BLaER1 (cell line): Measurements from ENCODE around the gene EXOSC5.
A peak's percentile ranks its signal among the peaks of the same experiment; 100 is the strongest.
"Not testable (repeated sequence)": the region's sequence is repeated elsewhere in the genome, so short reads cannot be mapped to it uniquely, and the experiment has no call there.

ENCODE experiments used
- H3K27ac ChIP-seq: shearing (Covaris generic); formaldehyde crosslinking; 2 replicates; pipeline ENCODE4 v1.8.1; 2022
- H3K27me3 ChIP-seq: shearing (Covaris generic); formaldehyde crosslinking; 2 replicates; pipeline ENCODE4 v1.8.1; 2022
- H3K36me3 ChIP-seq: shearing (Covaris generic); formaldehyde crosslinking; 2 replicates; pipeline ENCODE4 v1.8.1; 2022
- H3K4me1 ChIP-seq: shearing (Covaris generic); formaldehyde crosslinking; 2 replicates; pipeline ENCODE4 v1.8.1; 2022
- H3K4me2 ChIP-seq: shearing (Covaris generic); formaldehyde crosslinking; 2 replicates; pipeline ENCODE4 v1.8.1; 2022
- H3K4me3 ChIP-seq: shearing (Covaris generic); formaldehyde crosslinking; 2 replicates; pipeline ENCODE4 v1.8.1; 2022
- H3K9ac ChIP-seq: shearing (Covaris generic); formaldehyde crosslinking; 2 replicates; pipeline ENCODE4 v1.8.1; 2022
- H3K9me3 ChIP-seq: shearing (Covaris generic); formaldehyde crosslinking; 2 replicates; pipeline ENCODE4 v1.8.1; 2022
- H4K20me1 ChIP-seq: shearing (Covaris generic); formaldehyde crosslinking; 2 replicates; pipeline ENCODE4 v1.8.1; 2022
- Cebpa-rat ChIP-seq: shearing (Covaris generic); IDR thresholded peaks from 2 replicates; pipeline ENCODE4 v1.8.1; 2022

EXOSC5 gene

GRCh38 chr19:41395355-41395754, 1.8 kb downstream of the EXOSC5 start:
- H3K4me2 ChIP-seq, result peak overlapping the region; percentile 88
- H3K27ac ChIP-seq, result no peak overlapping the region; the same call in 1 of the 2 replicates
- peak overlapping the region; percentile 93; the same call in 1 of the 2 replicates for H3K4me3 ChIP-seq
- H3K9me3 ChIP-seq, result no peaks in the 10 kb centered on the region
- TF ChIP-seq Cebpa-rat, result no peak
- peaks cover 44% of the 10 kb centered on the region for H3K4me1 ChIP-seq
- peaks cover 38% of the 10 kb centered on the region; the same call in 1 of the 2 replicates for H4K20me1 ChIP-seq
- H3K9ac ChIP-seq, result peak overlapping the region; percentile 97
- peaks cover 42% of the 10 kb centered on the region for H3K36me3 ChIP-seq
- H3K27me3 ChIP-seq, result no peaks in the 10 kb centered on the region

GRCh38 chr19:41392775-41393174, 4.4 kb downstream of the EXOSC5 start:
- H4K20me1 ChIP-seq, result peaks cover 48% of the 10 kb centered on the region; the same call in 1 of the 2 replicates
- H3K4me1 ChIP-seq, result peaks cover 25% of the 10 kb centered on the region
- no peak overlapping the region for H3K9ac ChIP-seq
- no peak overlapping the region for H3K27ac ChIP-seq
- H3K9me3 ChIP-seq, result no peaks in the 10 kb centered on the region
- H3K4me2 ChIP-seq, result no peak overlapping the region
- peaks cover 68% of the 10 kb centered on the region for H3K36me3 ChIP-seq
- H3K27me3 ChIP-seq, result no peaks in the 10 kb centered on the region
- no peak overlapping the region for H3K4me3 ChIP-seq
- TF ChIP-seq Cebpa-rat, result no peak

- H4K20me1 ChIP-seq, result peaks cover 48% of the 10 kb centered on the region; the same call in 1 of the 2 replicates
- no peak overlapping the region for H3K4me3 ChIP-seq
- H3K27ac ChIP-seq, result no peak overlapping the region
- H3K4me2 ChIP-seq, result no peak overlapping the region
- no peaks in the 10 kb centered on the region for H3K27me3 ChIP-seq
- no peaks in the 10 kb centered on the region for H3K9me3 ChIP-seq
- no peak overlapping the region for H3K9ac ChIP-seq
- peaks cover 79% of the 10 kb centered on the region for H3K36me3 ChIP-seq
- H3K4me1 ChIP-seq, result peaks cover 25% of the 10 kb centered on the region
- TF ChIP-seq Cebpa-rat, result no peak
Observed at GRCh38 chr19:41391618-41392017, 5.5 kb downstream of the EXOSC5 start.

- Histone ChIP-seq H3K4me1 (peaks cover 12% of the 10 kb centered on the region), H3K4me2 (no peak overlapping the region), H3K36me3 (peaks cover 98% of the 10 kb centered on the region), H3K9me3 (no peaks in the 10 kb centered on the region), H3K27me3 (no peaks in the 10 kb centered on the region), H3K27ac (no peak overlapping the region), H3K4me3 (no peak overlapping the region), H4K20me1 (peaks cover 13% of the 10 kb centered on the region), H3K9ac (no peak overlapping the region)
- no peak for TF ChIP-seq Cebpa-rat
Observed at GRCh38 chr19:41386442-41386841, 10.7 kb downstream of the EXOSC5 start.

GRCh38 chr19:41384351-41384750, 12.8 kb downstream of the EXOSC5 start:
- peak overlapping the region; percentile 11; the same call in 1 of the 2 replicates for H3K4me2 ChIP-seq

GRCh38 chr19:41381536-41381935, 15.6 kb downstream of the EXOSC5 start:
- H3K4me2 ChIP-seq, H4K20me1 ChIP-seq, H3K27ac ChIP-seq, H3K27me3 ChIP-seq, H3K9ac ChIP-seq, H3K9me3 ChIP-seq, H3K4me3 ChIP-seq: not testable (repeated sequence)
- peaks cover 62% of the 10 kb centered on the region for H3K36me3 ChIP-seq
- peaks cover 29% of the 10 kb centered on the region for H3K4me1 ChIP-seq

More at GRCh38 chr19:41384351-41384750, 12.8 kb downstream of the EXOSC5 start:
- H3K9ac ChIP-seq, result no peak overlapping the region
- H3K4me1 ChIP-seq, result peaks cover 12% of the 10 kb centered on the region
- H3K36me3 ChIP-seq, result peaks cover 90% of the 10 kb centered on the region
- H3K4me3 ChIP-seq, result no peak overlapping the region
- TF ChIP-seq Cebpa-rat, result no peak
- H4K20me1 ChIP-seq, result peaks cover 9% of the 10 kb centered on the region; the same call in 1 of the 2 replicates
- H3K27ac ChIP-seq, result no peak overlapping the region
- no peaks in the 10 kb centered on the region for H3K9me3 ChIP-seq
- no peaks in the 10 kb centered on the region for H3K27me3 ChIP-seq

- Histone ChIP-seq H3K9ac (no peak overlapping the region; the same call in 1 of the 2 replicates), H3K4me2 (peak overlapping the region; percentile 67), H3K27ac (peak overlapping the region; percentile 70; the same call in 1 of the 2 replicates), H3K4me1 (peaks cover 25% of the 10 kb centered on the region), H3K36me3 (peaks cover 37% of the 10 kb centered on the region), H3K9me3 (no peaks in the 10 kb centered on the region), H4K20me1 (no peaks in the 10 kb centered on the region; the same call in 1 of the 2 replicates), H3K4me3 (no peak overlapping the region), H3K27me3 (no peaks in the 10 kb centered on the region; the same call in 1 of the 2 replicates)
- no peak for TF ChIP-seq Cebpa-rat
Observed at GRCh38 chr19:41377977-41378709, 19.0 kb downstream of the EXOSC5 start.

GRCh38 chr19:41376998-41377365, 20.2 kb downstream of the EXOSC5 start:
- peak overlapping the region; percentile 63 for H3K4me2 ChIP-seq
- peaks cover 26% of the 10 kb centered on the region; the same call in 1 of the 2 replicates for H3K36me3 ChIP-seq
- no peaks in the 10 kb centered on the region for H3K9me3 ChIP-seq

GRCh38 chr19:41376241-41376997, 20.7 kb downstream of the EXOSC5 start, which contains the start of gene TMEM91:
TMEM91 (plus strand) TSS chr19:41376533; CDS start chr19:41378310, 1,777 bp downstream.
- Histone ChIP-seq H3K9ac (peak within 1 kb of the TSS; percentile 50), H3K27ac (no peak within 1 kb of the TSS)

More at GRCh38 chr19:41376998-41377365, 20.2 kb downstream of the EXOSC5 start:
- Histone ChIP-seq H4K20me1 (no peaks in the 10 kb centered on the region; the same call in 1 of the 2 replicates), H3K4me3 (peak overlapping the region; percentile 61; the same call in 1 of the 2 replicates), H3K27ac (no peak overlapping the region), H3K9ac (no peak overlapping the region), H3K4me1 (peaks cover 31% of the 10 kb centered on the region), H3K27me3 (no peaks in the 10 kb centered on the region; the same call in 1 of the 2 replicates)
- no peak for TF ChIP-seq Cebpa-rat

More at GRCh38 chr19:41376241-41376997, 20.7 kb downstream of the EXOSC5 start, which contains the start of gene TMEM91:
- Histone ChIP-seq H4K20me1 (no peaks in the 10 kb centered on the region; the same call in 1 of the 2 replicates), H3K4me2 (peak within 1 kb of the TSS; percentile 63), H3K27me3 (no peaks in the 10 kb centered on the region; the same call in 1 of the 2 replicates), H3K9me3 (no peaks in the 10 kb centered on the region), H3K4me3 (peak within 1 kb of the TSS; percentile 61), H3K4me1 (peaks cover 32% of the 10 kb centered on the region), H3K36me3 (peaks cover 24% of the 10 kb centered on the region; the same call in 1 of the 2 replicates)
- TF ChIP-seq Cebpa-rat, result no peak; the same call in 1 of the 2 replicates
